Chondrocyte (in vitro differentiated cells): ENCODE results near the gene MAP3K12. TPM values are rescaled to one million over a fixed set of nuclear protein-coding genes. Genes with fewer than 3 reads are reported as not detected.

Experiments
- DNase-seq: peaks from one replicate; pipeline ENCODE4 v3.0.0; 2021; ENCODE audit warnings: mixed read lengths, low spot score
- H3K27ac Mint-ChIP-seq: one replicate; pipeline ENCODE4 v1.8.0; 2021; ENCODE audit warnings: mild to moderate bottlenecking, moderate library complexity, mixed read lengths; ENCODE audit not compliant: unreplicated experiment
- H3K27me3 Mint-ChIP-seq: 2 replicates; pipeline ENCODE4 v1.8.0; 2021; ENCODE audit warnings: low read depth, mixed read lengths
- H3K36me3 Mint-ChIP-seq: 2 replicates; pipeline ENCODE4 v1.8.0; 2021; ENCODE audit warnings: low read depth, mixed read lengths
- H3K4me1 Mint-ChIP-seq: 2 replicates; pipeline ENCODE4 v1.8.0; 2021; ENCODE audit warnings: low read depth, mild to moderate bottlenecking, mixed read lengths
- H3K4me3 Mint-ChIP-seq: one replicate; pipeline ENCODE4 v1.8.0; 2021; ENCODE audit warnings: mild to moderate bottlenecking, moderate library complexity, mixed read lengths; ENCODE audit not compliant: unreplicated experiment
- H3K9me3 Mint-ChIP-seq: 2 replicates; pipeline ENCODE4 v1.8.0; 2021; ENCODE audit warnings: low read depth, mixed read lengths
- total RNA-seq: library from RNA; stranded (reverse); gene quantifications from 3 replicates; pipeline ENCODE4 v1.2.1, GENCODE V29; 2021
- TF ChIP-seq, protein P1 (sequence below): fragments of 200-600 bp; sonication (generic); IDR thresholded peaks from 2 replicates; pipeline ENCODE4 v1.5.0; 2021; ENCODE audit warnings: antibody characterized with exemption, mild to moderate bottlenecking, moderate library complexity

MAP3K12 gene
- total RNA-seq, 1 donor from 2014 or later, result 26.9 TPM

DNA sequence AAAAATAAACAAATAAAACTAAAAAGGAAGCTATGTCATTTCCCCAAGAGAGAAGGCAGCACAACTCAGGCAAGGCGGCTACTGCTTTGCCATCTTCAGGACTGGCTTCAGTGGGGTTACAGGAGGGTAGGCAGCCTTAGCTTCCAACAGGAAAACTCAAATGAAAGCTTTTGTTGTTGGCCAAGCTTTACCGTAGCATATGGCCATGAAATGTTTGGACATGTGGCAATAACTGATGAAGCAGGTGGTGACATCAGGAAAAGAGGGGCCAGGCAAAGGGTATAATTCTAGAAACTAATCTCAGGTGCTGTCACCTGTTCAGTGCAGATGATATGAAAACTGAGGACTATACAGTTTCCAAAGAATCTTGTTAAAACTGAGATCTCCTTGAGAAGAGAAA, 30.8 kb upstream of the MAP3K12 start:
- H3K36me3 Mint-ChIP-seq, result peaks cover 34% of the 10 kb centered on the region
- no peaks in the 10 kb centered on the region for H3K4me1 Mint-ChIP-seq
- no peaks in the 10 kb centered on the region for H3K9me3 Mint-ChIP-seq
- H3K4me3 Mint-ChIP-seq, result no peak overlapping the region
- no peaks in the 10 kb centered on the region for H3K27me3 Mint-ChIP-seq
- DNase-seq, result no peak
- no peak overlapping the region for H3K27ac Mint-ChIP-seq
- TF ChIP-seq, protein P1, sequence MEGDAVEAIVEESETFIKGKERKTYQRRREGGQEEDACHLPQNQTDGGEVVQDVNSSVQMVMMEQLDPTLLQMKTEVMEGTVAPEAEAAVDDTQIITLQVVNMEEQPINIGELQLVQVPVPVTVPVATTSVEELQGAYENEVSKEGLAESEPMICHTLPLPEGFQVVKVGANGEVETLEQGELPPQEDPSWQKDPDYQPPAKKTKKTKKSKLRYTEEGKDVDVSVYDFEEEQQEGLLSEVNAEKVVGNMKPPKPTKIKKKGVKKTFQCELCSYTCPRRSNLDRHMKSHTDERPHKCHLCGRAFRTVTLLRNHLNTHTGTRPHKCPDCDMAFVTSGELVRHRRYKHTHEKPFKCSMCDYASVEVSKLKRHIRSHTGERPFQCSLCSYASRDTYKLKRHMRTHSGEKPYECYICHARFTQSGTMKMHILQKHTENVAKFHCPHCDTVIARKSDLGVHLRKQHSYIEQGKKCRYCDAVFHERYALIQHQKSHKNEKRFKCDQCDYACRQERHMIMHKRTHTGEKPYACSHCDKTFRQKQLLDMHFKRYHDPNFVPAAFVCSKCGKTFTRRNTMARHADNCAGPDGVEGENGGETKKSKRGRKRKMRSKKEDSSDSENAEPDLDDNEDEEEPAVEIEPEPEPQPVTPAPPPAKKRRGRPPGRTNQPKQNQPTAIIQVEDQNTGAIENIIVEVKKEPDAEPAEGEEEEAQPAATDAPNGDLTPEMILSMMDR, result no peak

DNA sequence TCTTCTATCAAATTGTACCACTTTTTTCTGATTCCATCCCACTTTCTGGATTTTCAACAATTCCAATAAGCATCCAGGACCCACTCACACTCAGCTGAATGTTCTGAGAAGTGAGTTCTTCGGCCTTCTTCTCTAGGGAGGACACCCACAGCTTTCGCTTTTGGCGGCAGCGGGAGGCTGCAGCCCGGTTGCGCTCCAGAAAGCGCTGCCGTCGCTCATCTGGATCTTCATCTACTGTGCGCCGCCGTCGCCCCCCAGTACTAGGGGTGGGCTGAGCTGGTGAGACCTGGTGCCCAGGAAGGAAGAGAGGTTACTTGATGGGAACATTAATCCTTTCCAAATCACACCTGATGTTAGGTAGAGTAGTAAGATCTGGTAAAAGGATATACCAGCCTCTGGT, 25.2 kb upstream of the MAP3K12 start:
- Mint-ChIP-seq H3K4me1 (no peaks in the 10 kb centered on the region), H3K4me3 (no peak overlapping the region), H3K27ac (no peak overlapping the region), H3K27me3 (no peaks in the 10 kb centered on the region), H3K36me3 (peaks cover 22% of the 10 kb centered on the region), H3K9me3 (no peaks in the 10 kb centered on the region)
- TF ChIP-seq, protein P1, result no peak
- no peak for DNase-seq

DNA sequence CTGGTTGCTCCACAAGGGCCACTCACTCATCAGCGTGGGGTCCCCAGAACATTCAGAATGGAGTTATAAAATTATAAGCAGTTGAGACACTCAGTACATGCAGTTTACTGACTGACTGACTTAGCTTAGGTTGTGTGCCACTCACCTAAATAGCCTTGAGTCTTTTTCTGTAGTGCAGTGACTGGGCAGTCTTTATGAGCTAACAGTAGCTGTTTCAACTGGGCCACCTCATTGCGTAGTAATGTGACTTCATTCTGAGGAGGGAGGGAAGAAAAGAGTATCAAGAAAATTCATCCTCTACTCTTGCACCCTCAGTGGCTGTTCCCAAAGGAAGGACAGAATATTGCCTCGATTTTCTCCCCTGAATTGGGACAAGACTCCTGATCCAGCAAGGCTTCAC, 23.9 kb upstream of the MAP3K12 start:
- H3K36me3 Mint-ChIP-seq, result peaks cover 20% of the 10 kb centered on the region
- TF ChIP-seq, protein P1, result no peak
- H3K27me3 Mint-ChIP-seq, result no peaks in the 10 kb centered on the region
- DNase-seq, result no peak
- H3K4me3 Mint-ChIP-seq, result no peak overlapping the region
- H3K27ac Mint-ChIP-seq, result no peak overlapping the region
- no peaks in the 10 kb centered on the region for H3K4me1 Mint-ChIP-seq
- no peaks in the 10 kb centered on the region for H3K9me3 Mint-ChIP-seq

DNA sequence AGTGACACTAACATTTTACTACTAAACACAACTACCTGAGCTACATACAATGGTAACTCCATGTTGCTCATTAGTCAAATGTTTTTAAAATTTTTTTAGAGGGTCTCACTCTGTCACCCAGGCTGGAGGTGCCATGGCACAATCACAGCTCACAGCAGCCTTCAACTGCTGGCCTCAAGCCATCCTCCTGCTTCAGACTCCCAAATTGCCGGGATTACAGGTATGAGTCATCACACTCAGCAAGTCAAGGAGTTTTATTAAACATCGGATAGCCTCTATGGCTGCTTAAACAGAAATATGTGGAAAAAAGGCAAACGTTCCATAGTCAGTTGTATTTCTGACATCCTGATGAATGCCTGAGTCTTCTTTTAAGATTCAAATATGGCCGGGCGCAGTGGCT, 19.1 kb upstream of the MAP3K12 start:
- peaks cover 7% of the 10 kb centered on the region for H3K4me1 Mint-ChIP-seq
- no peaks in the 10 kb centered on the region for H3K27me3 Mint-ChIP-seq
- peaks cover 34% of the 10 kb centered on the region for H3K36me3 Mint-ChIP-seq
- no peak for DNase-seq
- TF ChIP-seq, protein P1, result no peak
- H3K27ac Mint-ChIP-seq, result no peak overlapping the region
- no peak overlapping the region for H3K4me3 Mint-ChIP-seq
- H3K9me3 Mint-ChIP-seq, result no peaks in the 10 kb centered on the region

DNA sequence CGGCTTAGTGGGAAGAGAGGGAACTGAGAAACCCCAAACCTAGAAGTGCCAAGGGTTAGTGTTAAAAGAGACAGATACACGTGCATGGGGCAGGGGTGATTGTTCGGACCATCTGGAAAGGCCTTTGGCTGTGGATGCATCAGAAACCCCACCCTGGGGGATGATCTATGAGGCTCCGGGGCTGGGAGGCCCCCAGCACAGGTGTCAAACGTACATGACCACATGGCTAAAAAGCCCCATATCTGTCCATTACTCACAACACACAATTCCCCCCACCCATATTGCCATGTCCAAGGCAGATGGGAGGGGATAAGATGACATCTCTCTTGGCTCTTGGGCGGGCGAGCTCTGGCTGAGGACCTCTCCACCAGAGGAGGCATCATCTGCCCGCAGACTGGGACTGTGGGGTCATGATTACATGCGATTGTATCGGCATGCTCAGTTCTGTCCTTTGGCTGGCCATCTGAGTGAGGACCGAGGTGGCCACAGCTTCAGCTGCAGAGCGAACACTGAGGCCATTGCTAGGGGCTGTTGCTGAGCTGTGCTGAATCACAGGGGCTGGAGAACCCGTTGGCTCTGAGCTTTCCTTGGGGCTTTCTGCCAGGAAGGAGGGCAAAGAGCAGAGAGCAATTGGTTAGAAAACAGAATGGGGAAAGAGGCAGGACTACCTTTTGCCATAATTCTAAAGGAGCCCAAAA, 17.6 kb upstream of the MAP3K12 start:
- DNase-seq, result no peak
- Mint-ChIP-seq H3K9me3 (no peaks in the 10 kb centered on the region), H3K4me1 (peaks cover 7% of the 10 kb centered on the region), H3K27ac (no peak overlapping the region), H3K36me3 (peaks cover 34% of the 10 kb centered on the region), H3K27me3 (no peaks in the 10 kb centered on the region), H3K4me3 (no peak overlapping the region)
- TF ChIP-seq, protein P1, result no peak
